GM13977 (cell line): Measurements from ENCODE around the gene KLF17.
A peak's percentile ranks its signal among the peaks of the same experiment; 100 is the strongest.
"Not testable (repeated sequence)": the region's sequence is repeated elsewhere in the genome, so short reads cannot be mapped to it uniquely, and the experiment has no call there.

Experiments
- DNase-seq: peaks from one replicate; pipeline ENCODE4 v3.0.0; 2012; ENCODE audit warnings: low spot score
- in situ Hi-C: fragments of 300-500 bp; cut with MboI; formaldehyde crosslinking; loops from one replicate; pipeline ENCODE4 v1.12.0; 2022; ENCODE audit warnings: low sequenced_read_pairs, low pct_unique_long_range_greater_than_20kb, mixed read lengths, inconsistent platforms; ENCODE audit not compliant: unreplicated experiment
- TF ChIP-seq, protein P1 (sequence below): IDR thresholded peaks from 2 replicates; pipeline ENCODE4 v1.5.1; 2012; ENCODE audit warnings: mild to moderate bottlenecking, control low read depth; ENCODE audit not compliant: insufficient read depth; ENCODE audit errors: extremely low read depth, missing control alignments

KLF17 gene

DNA sequence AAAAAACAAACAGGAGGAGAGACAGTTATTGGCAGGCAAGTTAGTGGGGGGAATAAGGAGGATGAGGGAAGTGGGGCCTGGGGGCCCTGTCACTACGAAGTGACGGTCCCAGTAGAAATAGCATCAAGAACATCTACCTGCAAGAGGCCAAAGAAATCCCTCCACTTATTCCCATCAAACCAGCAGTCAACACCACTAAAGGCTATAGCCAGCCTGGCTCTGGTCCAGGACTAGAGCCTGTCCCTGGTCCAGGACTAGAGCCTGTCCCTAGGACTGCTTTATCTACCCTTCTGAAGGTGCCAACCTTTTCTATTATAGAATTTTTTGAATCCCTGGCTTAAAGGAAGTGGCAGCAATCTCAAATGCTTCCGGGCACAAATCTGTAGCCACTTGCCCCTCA lies 19.6 kb downstream of the KLF17 start:
- in situ Hi-C loops = no loop called here
- TF ChIP-seq, protein P1, sequence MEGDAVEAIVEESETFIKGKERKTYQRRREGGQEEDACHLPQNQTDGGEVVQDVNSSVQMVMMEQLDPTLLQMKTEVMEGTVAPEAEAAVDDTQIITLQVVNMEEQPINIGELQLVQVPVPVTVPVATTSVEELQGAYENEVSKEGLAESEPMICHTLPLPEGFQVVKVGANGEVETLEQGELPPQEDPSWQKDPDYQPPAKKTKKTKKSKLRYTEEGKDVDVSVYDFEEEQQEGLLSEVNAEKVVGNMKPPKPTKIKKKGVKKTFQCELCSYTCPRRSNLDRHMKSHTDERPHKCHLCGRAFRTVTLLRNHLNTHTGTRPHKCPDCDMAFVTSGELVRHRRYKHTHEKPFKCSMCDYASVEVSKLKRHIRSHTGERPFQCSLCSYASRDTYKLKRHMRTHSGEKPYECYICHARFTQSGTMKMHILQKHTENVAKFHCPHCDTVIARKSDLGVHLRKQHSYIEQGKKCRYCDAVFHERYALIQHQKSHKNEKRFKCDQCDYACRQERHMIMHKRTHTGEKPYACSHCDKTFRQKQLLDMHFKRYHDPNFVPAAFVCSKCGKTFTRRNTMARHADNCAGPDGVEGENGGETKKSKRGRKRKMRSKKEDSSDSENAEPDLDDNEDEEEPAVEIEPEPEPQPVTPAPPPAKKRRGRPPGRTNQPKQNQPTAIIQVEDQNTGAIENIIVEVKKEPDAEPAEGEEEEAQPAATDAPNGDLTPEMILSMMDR = no peak

GRCh38 chr1:44139565-44139964 lies 20.9 kb downstream of the KLF17 start:
- DNase-seq, in situ Hi-C loops: not testable (repeated sequence)

More for the DNA sequence above, 19.6 kb downstream of the KLF17 start:
- DNase-seq = no peak

GRCh38 chr1:44141531-44141930 lies 22.9 kb downstream of the KLF17 start, which contains the start of gene KLF18:
KLF18 (minus strand) TSS chr1:44141631; CDS start chr1:44141631, 0 bp downstream.
- TF ChIP-seq, protein P1 = no peak
- no peak for DNase-seq
- in situ Hi-C loops = no loop called here

DNA sequence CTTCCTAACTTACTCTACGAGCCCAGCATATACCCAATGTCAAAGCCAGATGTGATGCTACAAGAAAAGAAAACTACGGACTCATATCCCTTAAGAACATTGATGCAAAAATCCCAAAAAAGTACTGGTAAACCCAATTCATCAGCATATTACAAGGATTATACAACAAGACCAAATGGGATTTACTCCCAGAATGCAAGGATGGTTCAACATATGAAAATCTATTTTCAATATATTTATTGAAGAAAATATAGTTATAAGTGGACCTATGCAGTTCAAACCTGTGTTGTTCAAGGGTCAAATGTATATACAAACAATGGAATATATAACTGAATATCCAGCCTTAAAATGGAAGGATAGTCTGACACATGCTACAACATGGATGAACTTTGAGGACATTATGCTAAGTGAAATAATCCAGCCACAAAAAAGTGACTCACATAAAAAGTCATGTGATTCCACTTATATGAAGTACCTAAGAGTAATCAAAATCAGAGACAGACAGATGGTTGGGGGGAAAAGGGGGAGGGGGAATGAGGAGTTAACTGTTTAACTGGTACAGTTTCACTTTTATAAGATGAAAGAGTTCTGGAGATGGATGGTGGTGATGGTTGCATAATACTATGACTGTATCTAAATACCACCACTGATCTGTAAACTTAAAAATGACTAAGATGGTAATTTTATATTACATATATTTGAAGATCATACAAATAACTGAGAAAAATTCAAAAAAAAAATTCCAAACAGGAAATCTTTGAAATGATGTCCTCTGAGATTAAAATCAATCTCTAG lies 26.5 kb downstream of the KLF17 start:
- in situ Hi-C loops = no loop called here
- TF ChIP-seq, protein P1 = no peak
- no peak for DNase-seq

DNA sequence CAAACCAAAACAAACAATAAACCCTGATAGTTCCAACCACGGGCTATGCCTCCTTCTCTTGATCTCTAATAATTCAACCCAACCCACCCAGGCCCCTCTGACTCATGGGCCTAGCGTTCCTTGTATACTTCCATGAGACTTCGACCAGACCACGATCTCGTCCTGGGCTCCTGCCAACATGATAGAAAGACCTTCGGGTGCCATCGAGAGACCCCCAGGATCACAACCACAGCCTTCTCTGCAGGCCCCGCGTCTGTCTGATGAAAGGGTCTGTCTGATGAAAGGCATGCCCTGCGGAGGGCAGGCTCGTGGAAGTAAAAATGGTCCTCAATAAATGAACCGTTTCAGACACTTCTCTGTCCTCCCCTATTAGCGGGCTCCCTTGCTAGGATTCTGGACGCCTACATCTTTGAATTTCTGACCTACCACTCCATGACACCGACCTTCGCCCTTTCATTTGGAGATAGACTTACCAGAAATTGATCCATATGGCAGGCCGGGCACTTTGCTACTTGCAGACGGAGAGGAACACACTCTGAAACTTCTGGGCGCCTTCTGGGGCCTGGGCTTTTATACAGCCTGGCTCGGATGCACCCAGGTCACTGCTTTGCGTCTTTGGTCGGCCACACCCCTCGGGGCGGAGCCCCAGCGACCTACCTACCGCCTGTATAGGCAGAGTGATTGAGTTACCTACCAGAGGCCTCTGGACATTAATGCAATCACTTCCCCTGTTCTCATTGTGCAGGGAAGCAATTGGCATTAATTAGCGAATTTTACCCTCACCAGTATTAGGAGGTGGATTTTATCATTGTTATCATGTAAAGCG lies 28.1 kb downstream of the KLF17 start:
- TF ChIP-seq, protein P1 = no peak
- in situ Hi-C loops = no loop called here
- DNase-seq = no peak

DNA sequence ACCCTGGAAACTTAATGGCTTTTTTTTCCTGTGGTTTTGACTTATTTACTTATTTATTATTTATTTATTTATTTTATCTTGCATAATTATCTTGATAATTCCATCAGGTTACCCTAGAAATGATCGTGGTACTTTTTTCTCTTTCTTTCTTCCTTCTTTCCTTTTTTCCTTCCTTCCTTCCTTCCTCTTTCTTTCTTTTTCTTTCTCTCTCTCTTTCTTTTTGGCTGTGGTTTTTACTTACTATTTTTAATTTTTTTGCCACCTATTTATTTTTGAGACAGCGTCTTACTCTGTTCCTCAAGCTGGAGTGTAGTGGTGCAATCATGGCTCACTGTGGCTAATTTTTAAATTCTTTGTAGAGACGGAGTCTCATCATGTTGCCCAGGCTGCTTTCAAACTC lies 29.0 kb downstream of the KLF17 start:
- in situ Hi-C loops = no loop called here
- DNase-seq = no peak
- TF ChIP-seq, protein P1 = no peak

- in situ Hi-C loops = no loop called here
Measured at GRCh38 chr1:44151332-44151731, 32.7 kb downstream of the KLF17 start.

More at GRCh38 chr1:44151332-44151731, 32.7 kb downstream of the KLF17 start:
- DNase-seq = peak; percentile 45
- TF ChIP-seq, protein P1 = no peak
